Tibial nerve (tissue), 4 donors: ENCODE results near the gene COL8A1. TPM values are rescaled to one million over a fixed set of nuclear protein-coding genes. Genes with fewer than 3 reads are reported as not detected.
A peak's percentile ranks its signal among the peaks of the same experiment; 100 is the strongest.

ENCODE experiments used
- DNase-seq, 2 donors: peaks; one replicate each; pipeline ENCODE4 v3.0.0-alpha.2; 2019; ENCODE audit warnings: low spot score in 2 of 2
- H3K27ac ChIP-seq, 4 donors: fragments of 200-600 bp; sonication (generic) in 3 of 4; one replicate each; pipeline ENCODE4 v1.5.1; 2017 to 2019; ENCODE audit warnings: mild to moderate bottlenecking in 1 of 4
- H3K27me3 ChIP-seq, 2 donors: fragments of 200-600 bp; sonication (generic) in 1 of 2; one replicate each; pipeline versions ENCODE4 v1.5.1 to v1.6.0; 2017 to 2019
- H3K36me3 ChIP-seq, 3 donors: fragments of 200-600 bp; sonication (generic); one replicate each; pipeline ENCODE4 v1.5.1; 2018 to 2019
- H3K4me1 ChIP-seq, 4 donors: fragments of 200-600 bp; sonication (generic) in 3 of 4; one replicate each; pipeline ENCODE4 v1.5.1; 2017 to 2019
- H3K4me3 ChIP-seq, 4 donors: fragments of 200-600 bp; sonication (generic) in 3 of 4; one replicate each; pipeline ENCODE4 v1.5.1; 2017 to 2019; ENCODE audit warnings: mild to moderate bottlenecking in 1 of 4, moderate library complexity in 1 of 4
- H3K9me3 ChIP-seq, 4 donors: fragments of 200-600 bp; sonication (generic) in 3 of 4; one replicate each; pipeline ENCODE4 v1.5.1; 2017 to 2019
- CTCF ChIP-seq, 5 experiments: fragments of 200-600 bp in 3 of 5; fragments of 450-650 bp in 2 of 5; sonication (generic) in 3 of 5; IDR thresholded peaks; one replicate each; pipeline ENCODE4 v1.5.1; 2016 to 2019; ENCODE audit warnings: antibody characterized with exemption in 5 of 5, mild to moderate bottlenecking in 3 of 5, moderate library complexity in 2 of 5
- EP300 ChIP-seq, 2 donors: sonication (generic); formaldehyde crosslinking; IDR thresholded peaks; one replicate each; pipeline ENCODE4 v1.6.1; 2017; ENCODE audit warnings: antibody characterized with exemption in 2 of 2, mild to moderate bottlenecking in 1 of 2
- POLR2A ChIP-seq, 2 donors: fragments of 450-650 bp; IDR thresholded peaks; one replicate each; pipeline ENCODE4 v1.6.1; 2017; ENCODE audit warnings: antibody characterized with exemption in 2 of 2, mild to moderate bottlenecking in 2 of 2, moderate library complexity in 2 of 2
- WGBS, 2 donors: methylation state at CpG; one replicate each; pipeline ENCODE4 v1.1.5; 2018; 5-methylcytosine and 5-hydroxymethylcytosine counted together
- total RNA-seq, 4 donors: library from RNA; depleted of rRNA; stranded (reverse); fragments of >200 nt; gene quantifications; one replicate each; pipeline ENCODE4 v1.1.0, GENCODE V29; 2016

COL8A1 gene
- total RNA-seq, 4 donors from 2014 or later = 144 to 217 (median 177) TPM

- DNase-seq = no peak
- TF ChIP-seq EP300 (IDR thresholded peaks at IDR 0.05) (no peak), CTCF (IDR thresholded peaks at IDR 0.05) (no peak), POLR2A (IDR thresholded peaks at IDR 0.05) (no peak)
- H3K9me3 ChIP-seq = no peaks in the 10 kb centered on the region
- H3K4me3 ChIP-seq = peak overlapping the region in 2 of 4 donors; percentile 62 to 68
- H3K27ac ChIP-seq = peak overlapping the region in 3 of 4 donors; percentile 79 to 96 (median 94)
- WGBS, 2 donors = 33 to 39% methylated on average over 1 of the region's 1 CpG
- no peaks in the 10 kb centered on the region for H3K36me3 ChIP-seq
- peaks cover 0 to 12% (median 3%) of the 10 kb centered on the region in 4 donors for H3K4me1 ChIP-seq
- no peaks in the 10 kb centered on the region for H3K27me3 ChIP-seq
Measured at GRCh38 chr3:99639579-99639978, 1.2 kb downstream of the COL8A1 start.

GRCh38 chr3:99640214-99640851 lies 1.9 kb downstream of the COL8A1 start:
- Histone ChIP-seq H3K27me3 (no peaks in the 10 kb centered on the region), H3K4me1 (peaks cover 0 to 19% (median 3%) of the 10 kb centered on the region in 4 donors), H3K4me3 (peak overlapping the region in 2 of 4 donors; percentile 0 to 68), H3K27ac (peak overlapping the region in 3 of 4 donors; percentile 4 to 96 (median 94)), H3K9me3 (no peaks in the 10 kb centered on the region), H3K36me3 (no peaks in the 10 kb centered on the region)
- DNase-seq = no peak
- TF ChIP-seq EP300 (IDR thresholded peaks at IDR 0.05) (no peak), POLR2A (IDR thresholded peaks at IDR 0.05) (no peak), CTCF (IDR thresholded peaks at IDR 0.05) (no peak)
- 74 to 79% methylated on average over 6 of the region's 6 CpGs for WGBS, 2 donors

GRCh38 chr3:99641480-99641879 lies 3.1 kb downstream of the COL8A1 start:
- no peaks in the 10 kb centered on the region for H3K27me3 ChIP-seq

GRCh38 chr3:99641982-99642381 lies 3.6 kb downstream of the COL8A1 start:
- WGBS, 2 donors = 31 to 32% methylated on average over 1 of the region's 1 CpG
- H3K4me1 ChIP-seq = peaks cover 0 to 26% (median 6%) of the 10 kb centered on the region in 4 donors

More at GRCh38 chr3:99641480-99641879, 3.1 kb downstream of the COL8A1 start:
- TF ChIP-seq EP300 (IDR thresholded peaks at IDR 0.05) = no peak
- TF ChIP-seq POLR2A (IDR thresholded peaks at IDR 0.05) = no peak
- TF ChIP-seq CTCF (IDR thresholded peaks at IDR 0.05) = no peak
- Histone ChIP-seq H3K4me1 (peaks cover 0 to 26% (median 6%) of the 10 kb centered on the region in 4 donors), H3K9me3 (no peaks in the 10 kb centered on the region), H3K4me3 (peak overlapping the region in 1 of 4 donors; percentile 9), H3K27ac (peak overlapping the region in 2 of 4 donors; percentile 94 to 96), H3K36me3 (no peaks in the 10 kb centered on the region)
- 61 to 65% methylated on average over 2 of the region's 2 CpGs for WGBS, 2 donors
- DNase-seq = no peak

More at GRCh38 chr3:99641982-99642381, 3.6 kb downstream of the COL8A1 start:
- TF ChIP-seq EP300 (IDR thresholded peaks at IDR 0.05) (no peak), POLR2A (IDR thresholded peaks at IDR 0.05) (no peak), CTCF (IDR thresholded peaks at IDR 0.05) (no peak)
- Histone ChIP-seq H3K4me3 (peak overlapping the region in 1 of 4 donors; percentile 9), H3K36me3 (no peaks in the 10 kb centered on the region), H3K27ac (peak overlapping the region in 2 of 4 donors; percentile 94 to 96), H3K27me3 (no peaks in the 10 kb centered on the region), H3K9me3 (no peaks in the 10 kb centered on the region)
- DNase-seq = no peak
